Neural progenitor cell (in vitro differentiated cells): ENCODE measurements around the gene THUMPD3. TPM values are rescaled to one million over a fixed set of nuclear protein-coding genes. Genes with fewer than 3 reads are reported as not detected.

Source experiments
- DNase-seq: peaks from one replicate; pipeline ENCODE4 v3.0.0-alpha.2; 2016; ENCODE audit warnings: low spot score
- H2AFZ ChIP-seq: fragments of 200-600 bp; sonication (generic); replicated peaks from 2 replicates; pipeline ENCODE4 v1.6.1; 2016; ENCODE audit warnings: antibody characterized with exemption
- H3F3A ChIP-seq: fragments of 200-600 bp; sonication (generic); 2 replicates; pipeline ENCODE4 v1.6.1; 2016; ENCODE audit warnings: antibody characterized with exemption, low read depth
- H3K27ac ChIP-seq: fragments of 200-600 bp; sonication (generic); 2 replicates; pipeline ENCODE4 v1.5.1; 2016; ENCODE audit warnings: mild to moderate bottlenecking
- H3K27me3 ChIP-seq: fragments of 200-600 bp; sonication (generic); 2 replicates; pipeline ENCODE4 v1.6.1; 2016; ENCODE audit warnings: mild to moderate bottlenecking, moderate library complexity
- H3K36me3 ChIP-seq: fragments of 200-600 bp; sonication (generic); 2 replicates; pipeline ENCODE4 v1.5.1; 2016
- H3K4me1 ChIP-seq: fragments of 200-600 bp; sonication (generic); 2 replicates; pipeline ENCODE4 v1.6.1; 2016; ENCODE audit warnings: mixed run types
- H3K4me2 ChIP-seq: fragments of 200-600 bp; sonication (generic); 2 replicates; pipeline ENCODE4 v1.6.1; 2016
- H3K4me3 ChIP-seq: fragments of 200-600 bp; sonication (generic); 2 replicates; pipeline ENCODE4 v1.5.1; 2016
- H3K79me2 ChIP-seq: fragments of 200-600 bp; sonication (generic); 2 replicates; pipeline ENCODE4 v1.6.1; 2016; ENCODE audit warnings: low read depth
- H3K9ac ChIP-seq: fragments of 200-600 bp; sonication (generic); 2 replicates; pipeline ENCODE4 v1.6.1; 2016
- H3K9me3 ChIP-seq: fragments of 200-600 bp; sonication (generic); 2 replicates; pipeline ENCODE4 v1.5.1; 2016; ENCODE audit warnings: low read depth
- H4K20me1 ChIP-seq: fragments of 200-600 bp; sonication (generic); 2 replicates; pipeline ENCODE4 v1.6.1; 2016; ENCODE audit warnings: low read depth
- H3K27ac Mint-ChIP-seq: 3 replicates; pipeline ENCODE4 v1.8.0; 2021; ENCODE audit warnings: mixed read lengths
- H3K27me3 Mint-ChIP-seq: 2 replicates; pipeline ENCODE4 v1.8.0; 2022; ENCODE audit warnings: low read depth, mild to moderate bottlenecking, inconsistent platforms, moderate library complexity, mixed read lengths; ENCODE audit not compliant: insufficient read depth
- H3K36me3 Mint-ChIP-seq: 3 replicates; pipeline ENCODE4 v1.8.0; 2021; ENCODE audit warnings: mixed read lengths
- H3K4me1 Mint-ChIP-seq: 3 replicates; pipeline ENCODE4 v1.8.0; 2021; ENCODE audit warnings: mixed read lengths
- H3K4me3 Mint-ChIP-seq: 3 replicates; pipeline ENCODE4 v1.8.0; 2021; ENCODE audit warnings: mild to moderate bottlenecking, moderate library complexity, mixed read lengths
- H3K9me3 Mint-ChIP-seq: 3 replicates; pipeline ENCODE4 v1.8.0; 2020; ENCODE audit warnings: mixed read lengths
- CTCF ChIP-seq: fragments of 200-600 bp; sonication (generic); IDR thresholded peaks from 2 replicates; pipeline ENCODE4 v1.5.1; 2017; ENCODE audit warnings: antibody characterized with exemption, mild to moderate bottlenecking
- EZH2 ChIP-seq: fragments of 200-600 bp; sonication (generic); IDR thresholded peaks from 2 replicates; pipeline ENCODE4 v1.6.1; 2017; ENCODE audit warnings: antibody characterized with exemption, mild to moderate bottlenecking, moderate library complexity
- EZH2phosphoT487 ChIP-seq: fragments of 200-600 bp; sonication (generic); IDR thresholded peaks from 2 replicates; pipeline ENCODE4 v1.6.1; 2017; ENCODE audit warnings: antibody characterized with exemption
- total RNA-seq: library from RNA; depleted of rRNA; stranded (reverse); fragments of >200 nt; gene quantifications from 2 replicates; pipeline ENCODE4 v1.2.3, GENCODE V29; 2015; ENCODE audit warnings: low replicate concordance

THUMPD3 gene
- total RNA-seq, 1 donor from 2014 or later: 23.9 TPM

- peaks cover 26% of the 10 kb centered on the region for H3K36me3 Mint-ChIP-seq
These were observed 40.1 kb upstream of the THUMPD3 start for GRCh38 chr3:9322780-9323179.

GRCh38 chr3:9324944-9325343 lies 37.9 kb upstream of the THUMPD3 start:
- DNase-seq: no peak
- H3K4me3 Mint-ChIP-seq: no peak overlapping the region
- peaks cover 7% of the 10 kb centered on the region for H3K36me3 ChIP-seq
- no peaks in the 10 kb centered on the region for H3F3A ChIP-seq
- no peak overlapping the region for H2AFZ ChIP-seq
- no peaks in the 10 kb centered on the region for H3K4me1 ChIP-seq
- peaks cover 17% of the 10 kb centered on the region for H3K9me3 ChIP-seq
- TF ChIP-seq EZH2phosphoT487 (no peak), EZH2 (no peak), CTCF (no peak)
- H3K36me3 Mint-ChIP-seq: peaks cover 28% of the 10 kb centered on the region
- H3K4me1 Mint-ChIP-seq: peaks cover 4% of the 10 kb centered on the region
- no peaks in the 10 kb centered on the region for H4K20me1 ChIP-seq
- no peak overlapping the region for H3K4me3 ChIP-seq
- H3K27me3 Mint-ChIP-seq: no peaks in the 10 kb centered on the region
- peaks cover 46% of the 10 kb centered on the region for H3K9me3 Mint-ChIP-seq
- no peaks in the 10 kb centered on the region for H3K79me2 ChIP-seq
- no peaks in the 10 kb centered on the region for H3K27me3 ChIP-seq
- H3K4me2 ChIP-seq: no peak overlapping the region
- H3K27ac Mint-ChIP-seq: no peak overlapping the region
- no peak overlapping the region for H3K27ac ChIP-seq
- no peak overlapping the region for H3K9ac ChIP-seq

More at GRCh38 chr3:9322780-9323179, 40.1 kb upstream of the THUMPD3 start:
- H3F3A ChIP-seq: peaks cover 9% of the 10 kb centered on the region
- no peak overlapping the region for H3K4me3 ChIP-seq
- H3K4me3 Mint-ChIP-seq: no peak overlapping the region
- H3K4me1 Mint-ChIP-seq: peaks cover 23% of the 10 kb centered on the region
- H3K79me2 ChIP-seq: no peaks in the 10 kb centered on the region
- peaks cover 8% of the 10 kb centered on the region for H3K9me3 ChIP-seq
- no peak overlapping the region for H3K27ac ChIP-seq
- H3K36me3 ChIP-seq: no peaks in the 10 kb centered on the region
- no peak overlapping the region for H3K4me2 ChIP-seq
- no peaks in the 10 kb centered on the region for H4K20me1 ChIP-seq
- peaks cover 7% of the 10 kb centered on the region for H3K27me3 Mint-ChIP-seq
- no peak for DNase-seq
- H3K27me3 ChIP-seq: no peaks in the 10 kb centered on the region
- no peak overlapping the region for H3K27ac Mint-ChIP-seq
- no peak overlapping the region for H2AFZ ChIP-seq
- H3K9ac ChIP-seq: no peak overlapping the region
- no peak for TF ChIP-seq EZH2phosphoT487
- no peak for TF ChIP-seq EZH2
- TF ChIP-seq CTCF: no peak
- peaks cover 18% of the 10 kb centered on the region for H3K4me1 ChIP-seq
- peaks cover 29% of the 10 kb centered on the region for H3K9me3 Mint-ChIP-seq

GRCh38 chr3:9327578-9327977 lies 35.3 kb upstream of the THUMPD3 start:
- Mint-ChIP-seq H3K36me3 (peaks cover 20% of the 10 kb centered on the region), H3K4me3 (no peak overlapping the region), H3K9me3 (peaks cover 48% of the 10 kb centered on the region), H3K27ac (no peak overlapping the region), H3K4me1 (no peaks in the 10 kb centered on the region), H3K27me3 (no peaks in the 10 kb centered on the region)
- no peak for DNase-seq
- Histone ChIP-seq H3K27me3 (no peaks in the 10 kb centered on the region), H3F3A (no peaks in the 10 kb centered on the region), H3K4me2 (no peak overlapping the region), H3K4me3 (no peak overlapping the region), H3K36me3 (peaks cover 7% of the 10 kb centered on the region), H3K9ac (no peak overlapping the region), H3K27ac (no peak overlapping the region), H3K4me1 (no peaks in the 10 kb centered on the region), H3K79me2 (no peaks in the 10 kb centered on the region), H2AFZ (no peak overlapping the region), H4K20me1 (no peaks in the 10 kb centered on the region), H3K9me3 (peaks cover 17% of the 10 kb centered on the region)
- TF ChIP-seq EZH2phosphoT487: no peak
- no peak for TF ChIP-seq EZH2
- no peak for TF ChIP-seq CTCF
